Lung microvascular endothelial cell (primary cell): ENCODE measurements around the gene CCDC154. TPM values are rescaled to one million over a fixed set of nuclear protein-coding genes. Genes with fewer than 3 reads are reported as not detected.
"Not testable (repeated sequence)": the region's sequence is repeated elsewhere in the genome, so short reads cannot be mapped to it uniquely, and the experiment has no call there.

Experiments used
- DNase-seq, 2 donors: peaks; one replicate each; pipeline versions ENCODE4 v3.0.0 to v3.0.0-alpha.2; 2010; ENCODE audit warnings: low read depth in 2 of 2
- total RNA-seq: library from RNA; depleted of rRNA; stranded (reverse); fragments of >200 nt; gene quantifications from 2 replicates; pipeline ENCODE4 v1.2.1, GENCODE V29; 2014

Gene CCDC154
- total RNA-seq, 1 donor from 2014 or later: 0.40 TPM

- DNase-seq: no peak
Observed at GRCh38 chr16:1455190-1456171, 11.1 kb upstream of the CCDC154 start.

GRCh38 chr16:1454561-1454960, 10.2 kb upstream of the CCDC154 start:
- no peak for DNase-seq

GRCh38 chr16:1453316-1453715, 9.0 kb upstream of the CCDC154 start:
- DNase-seq: no peak

GRCh38 chr16:1452530-1452929, 8.2 kb upstream of the CCDC154 start:
- no peak for DNase-seq

- no peak for DNase-seq
Observed at GRCh38 chr16:1451702-1452392, 7.5 kb upstream of the CCDC154 start.

- no peak for DNase-seq
Observed at GRCh38 chr16:1450841-1451240, 6.5 kb upstream of the CCDC154 start.

GRCh38 chr16:1450218-1450617, 5.9 kb upstream of the CCDC154 start:
- DNase-seq: no peak

GRCh38 chr16:1449201-1449788, 4.9 kb upstream of the CCDC154 start:
- DNase-seq: no peak

GRCh38 chr16:1448536-1449116, 4.3 kb upstream of the CCDC154 start:
- DNase-seq: no peak

GRCh38 chr16:1447965-1448364, 3.6 kb upstream of the CCDC154 start:
- DNase-seq: no peak

GRCh38 chr16:1446296-1447080, 2.1 kb upstream of the CCDC154 start:
- no peak for DNase-seq

GRCh38 chr16:1445518-1446203, 1.3 kb upstream of the CCDC154 start:
- no peak for DNase-seq

- no peak for DNase-seq
Observed at GRCh38 chr16:1444730-1445517, 568 bp upstream of the CCDC154 start.

GRCh38 chr16:1443403-1443973, 868 bp downstream of the CCDC154 start:
- DNase-seq: no peak

- DNase-seq: no peak
Observed at GRCh38 chr16:1442697-1443096, 1.7 kb downstream of the CCDC154 start.

GRCh38 chr16:1441391-1441829, 2.9 kb downstream of the CCDC154 start:
- DNase-seq: no peak

GRCh38 chr16:1439699-1440074, 4.7 kb downstream of the CCDC154 start:
- DNase-seq: not testable (repeated sequence)

- no peak for DNase-seq
Observed at GRCh38 chr16:1439058-1439698, 5.2 kb downstream of the CCDC154 start.
